CMK (cell line): ENCODE results near the gene UBE2R2.
"Not testable (repeated sequence)": the region's sequence is repeated elsewhere in the genome, so short reads cannot be mapped to it uniquely, and the experiment has no call there.

ENCODE experiments used
- DNase-seq: peaks from one replicate; pipeline ENCODE4 v3.0.0-alpha.2; 2010; ENCODE audit warnings: low read depth

Gene UBE2R2

GRCh38 chr9:33843312-33843961 lies 26.5 kb downstream of the UBE2R2 start:
- no peak for DNase-seq

DNA sequence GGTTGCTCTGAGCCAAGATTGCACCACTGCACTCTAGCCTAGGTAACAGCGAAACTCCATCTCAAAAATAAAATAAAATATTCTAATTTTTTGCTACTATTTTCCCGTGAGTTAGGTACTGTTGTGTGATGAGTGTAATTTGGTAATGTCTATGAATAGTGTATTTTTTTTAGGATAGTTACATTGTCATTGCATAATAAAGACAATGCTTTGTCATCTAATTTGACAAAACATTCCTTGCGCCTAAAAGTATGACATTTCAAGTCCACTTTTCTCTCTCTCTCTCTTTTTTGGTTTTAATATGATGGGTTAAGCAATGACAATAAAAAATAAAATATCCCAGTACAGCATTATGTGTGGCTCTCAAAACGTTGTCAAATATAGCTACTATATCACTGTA lies 29.3 kb downstream of the UBE2R2 start:
- no peak for DNase-seq

DNA sequence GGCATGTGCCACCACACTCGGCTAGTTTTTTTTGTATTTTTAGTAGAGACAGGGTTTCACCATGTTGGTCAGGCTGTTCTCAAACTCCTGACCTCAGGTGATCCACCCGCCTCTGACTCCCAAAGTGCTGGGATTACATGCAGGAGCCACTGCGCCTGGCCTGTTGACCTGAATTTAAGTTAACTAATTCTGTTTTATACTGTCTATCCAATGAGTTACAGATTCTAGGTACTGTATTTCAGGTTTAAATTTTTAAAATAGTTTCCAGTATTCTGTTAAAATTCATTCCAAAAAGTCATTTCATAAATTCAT lies 30.9 kb downstream of the UBE2R2 start:
- not testable (repeated sequence) for DNase-seq

DNA sequence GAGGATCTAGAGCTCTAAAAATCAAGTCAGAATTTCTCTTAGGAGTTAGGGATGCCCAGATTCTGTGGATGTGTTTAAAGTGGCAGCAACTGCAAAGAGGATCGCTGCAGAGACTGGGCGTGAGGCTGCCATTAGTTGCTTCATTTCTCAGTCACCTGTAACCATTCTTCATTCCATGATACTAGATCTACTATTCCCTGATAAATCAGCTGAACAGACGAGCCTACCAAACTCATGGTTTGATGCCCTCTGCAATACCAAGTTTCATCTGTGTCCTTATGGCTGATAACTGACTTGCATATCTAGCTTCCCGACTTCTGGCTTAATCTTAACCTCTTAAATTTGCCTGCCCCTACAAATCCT lies 33.3 kb downstream of the UBE2R2 start:
- no peak for DNase-seq

DNA sequence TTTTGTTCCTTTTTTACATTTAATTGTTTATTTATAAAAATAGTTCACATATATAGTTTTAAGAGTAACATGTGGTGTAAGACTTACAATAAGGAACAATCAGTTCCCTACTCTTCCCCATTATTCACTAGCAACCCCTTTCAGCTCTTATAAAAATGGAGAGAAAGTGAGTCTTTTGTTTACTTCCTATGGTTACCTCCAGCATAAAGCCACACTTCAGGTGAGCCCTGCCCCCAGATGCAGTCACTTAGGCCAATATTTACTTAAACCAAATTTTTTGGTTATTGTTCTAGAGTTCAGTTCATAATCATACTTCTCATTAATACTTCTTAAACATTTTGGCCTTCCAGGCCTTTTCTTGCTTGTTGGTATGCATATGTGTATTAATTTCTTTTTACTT lies 33.7 kb downstream of the UBE2R2 start:
- no peak for DNase-seq

GRCh38 chr9:33851301-33851700 lies 34.3 kb downstream of the UBE2R2 start:
- DNase-seq: no peak

DNA sequence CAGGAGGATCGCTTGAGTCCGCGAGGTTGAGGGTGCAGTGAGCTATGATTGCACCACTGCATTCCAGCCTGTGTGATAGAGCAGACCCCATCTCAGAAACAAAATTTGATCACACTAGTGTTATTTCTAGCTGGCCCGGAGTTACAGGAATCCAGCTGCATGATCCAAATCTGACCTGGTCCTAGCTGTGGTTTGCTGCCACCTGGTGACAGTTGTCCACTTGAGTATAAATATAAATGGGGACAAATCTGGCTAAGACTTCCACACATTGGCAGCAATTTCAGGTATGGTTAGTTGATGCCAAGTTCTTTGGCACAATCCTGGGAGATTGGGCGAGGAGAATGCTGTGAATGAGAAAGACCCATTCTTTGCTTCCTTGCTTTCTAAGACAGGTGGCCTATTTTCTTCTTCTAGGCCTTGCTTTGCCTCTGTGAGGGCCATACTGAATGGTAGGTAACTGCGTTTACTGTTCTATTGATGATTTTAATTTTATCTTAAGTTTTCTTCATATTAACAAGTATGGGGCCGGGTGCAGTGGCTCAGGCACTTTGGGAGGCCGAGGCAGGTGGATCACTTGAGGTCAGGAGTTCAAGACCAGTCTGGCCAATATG lies 35.4 kb downstream of the UBE2R2 start:
- DNase-seq: no peak

GRCh38 chr9:33856247-33856646 lies 39.3 kb downstream of the UBE2R2 start:
- DNase-seq: no peak

- DNase-seq: no peak
These were observed 41.5 kb downstream of the UBE2R2 start for GRCh38 chr9:33858423-33858822.

GRCh38 chr9:33860200-33860871 lies 43.4 kb downstream of the UBE2R2 start:
- DNase-seq: no peak

DNA sequence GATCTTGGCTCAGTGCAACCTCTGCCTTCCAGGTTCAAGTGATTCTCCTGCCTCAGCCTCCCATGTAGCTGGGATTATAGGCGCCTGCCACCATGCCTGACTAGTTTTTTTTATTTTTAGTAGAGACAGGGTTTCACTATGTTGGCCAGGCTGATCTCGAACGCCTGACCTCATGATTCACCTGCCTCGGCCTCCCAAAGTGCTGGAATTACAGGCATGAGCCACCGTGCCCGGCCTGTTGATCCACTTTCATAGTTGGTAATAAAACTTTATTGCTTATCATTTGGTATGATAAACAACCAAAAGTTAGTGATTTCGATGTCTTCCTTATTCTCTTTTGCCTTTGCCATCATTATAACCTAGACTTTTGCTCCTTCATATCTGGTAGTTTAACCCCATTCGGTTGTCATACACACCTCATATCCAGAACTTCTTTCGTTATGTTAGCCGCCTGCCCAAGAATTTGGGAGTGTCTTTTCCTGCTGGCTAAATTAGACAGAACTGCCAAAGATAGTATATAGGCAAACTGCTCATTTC lies 45.0 kb downstream of the UBE2R2 start:
- DNase-seq: no peak

DNA sequence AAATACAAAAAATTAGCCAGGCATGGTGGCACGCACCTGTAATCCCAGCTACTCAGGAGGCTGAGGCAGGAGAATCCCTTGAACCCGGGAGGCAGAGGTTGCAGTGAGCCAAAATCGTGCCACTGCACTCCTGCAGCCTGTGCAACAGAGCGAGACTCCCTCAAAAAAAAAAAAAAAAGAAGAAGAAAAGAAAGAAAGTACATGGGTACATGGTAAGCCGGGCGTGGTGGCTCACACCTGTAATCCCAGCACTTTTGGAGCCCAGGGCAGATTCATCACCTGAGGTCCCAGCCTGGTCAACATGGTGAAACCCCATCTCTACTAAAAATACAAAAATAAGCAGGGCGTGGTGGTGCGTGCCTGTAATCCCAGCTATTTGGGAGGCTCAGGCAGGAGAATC lies 46.1 kb downstream of the UBE2R2 start:
- not testable (repeated sequence) for DNase-seq

DNA sequence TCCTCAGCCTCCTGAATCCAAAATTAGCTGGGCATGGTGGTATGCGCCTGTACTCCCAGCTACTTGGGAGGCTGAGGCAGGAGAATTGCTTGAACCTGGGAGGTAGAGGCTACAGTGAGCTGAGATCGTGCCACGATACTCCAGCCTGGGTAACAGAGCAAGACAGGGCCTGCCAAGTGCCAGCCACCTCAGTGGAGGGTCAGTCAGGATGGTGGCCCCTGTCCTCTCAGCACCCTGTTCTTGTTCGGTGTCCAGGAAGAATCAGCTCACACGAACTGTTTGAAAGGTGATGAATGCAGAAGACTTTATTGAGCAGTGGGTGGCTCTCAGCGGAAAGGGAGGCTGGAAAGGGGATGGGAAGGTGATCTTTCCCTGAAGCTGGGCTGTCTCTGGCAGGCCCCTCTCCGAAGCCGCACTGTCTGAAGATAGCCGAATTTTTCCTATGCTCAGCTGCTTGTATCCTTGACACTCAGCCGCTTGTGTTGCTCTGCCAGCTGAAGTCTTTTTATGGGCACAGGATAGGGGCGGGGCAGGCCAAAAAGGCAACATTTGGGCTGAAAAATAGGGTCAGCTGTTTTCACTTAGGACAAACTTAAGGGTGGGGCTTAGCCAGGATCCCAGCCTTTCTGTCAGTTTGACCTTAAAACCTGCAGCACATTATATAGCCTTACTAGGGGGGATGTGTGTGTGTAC lies 50.9 kb downstream of the UBE2R2 start:
- no peak for DNase-seq

GRCh38 chr9:33868440-33868973 lies 51.5 kb downstream of the UBE2R2 start:
- DNase-seq: no peak

DNA sequence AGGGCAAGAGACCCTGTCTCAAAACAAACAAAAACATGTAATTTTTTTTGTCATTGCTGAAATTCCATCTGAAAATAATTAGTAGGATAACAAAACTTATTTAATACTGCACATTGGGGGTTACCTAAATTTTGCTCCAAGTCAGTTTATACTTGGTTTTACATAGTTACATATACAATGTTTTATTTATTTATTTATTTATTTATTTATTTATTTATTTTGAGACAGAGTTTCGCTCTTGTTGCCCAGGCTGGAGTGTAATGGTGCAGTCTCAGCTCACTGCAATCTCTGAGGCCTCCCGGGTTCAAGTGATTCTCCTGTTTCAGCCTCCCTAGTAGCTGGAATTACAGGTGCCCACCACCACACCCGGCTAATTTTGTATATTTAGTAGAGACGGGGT lies 52.3 kb downstream of the UBE2R2 start:
- DNase-seq: not testable (repeated sequence)

- DNase-seq: no peak
These were observed 60.9 kb downstream of the UBE2R2 start for GRCh38 chr9:33877727-33878489.

- no peak for DNase-seq
These were observed 61.9 kb downstream of the UBE2R2 start for GRCh38 chr9:33878691-33879366.

- DNase-seq: no peak
These were observed 63.5 kb downstream of the UBE2R2 start for GRCh38 chr9:33880211-33881089.

- DNase-seq: no peak
These were observed 64.7 kb downstream of the UBE2R2 start for GRCh38 chr9:33881635-33882034.
